HuH-7 (cell line): Measurements from ENCODE around the gene POR.

Experiments
- DNase-seq: peaks from one replicate; pipeline ENCODE4 v3.0.0; 2011; ENCODE audit warnings: low spot score

The POR gene

GRCh38 chr7:75916685-75917634 lies 2.0 kb downstream of the POR start:
- no peak for DNase-seq

DNA sequence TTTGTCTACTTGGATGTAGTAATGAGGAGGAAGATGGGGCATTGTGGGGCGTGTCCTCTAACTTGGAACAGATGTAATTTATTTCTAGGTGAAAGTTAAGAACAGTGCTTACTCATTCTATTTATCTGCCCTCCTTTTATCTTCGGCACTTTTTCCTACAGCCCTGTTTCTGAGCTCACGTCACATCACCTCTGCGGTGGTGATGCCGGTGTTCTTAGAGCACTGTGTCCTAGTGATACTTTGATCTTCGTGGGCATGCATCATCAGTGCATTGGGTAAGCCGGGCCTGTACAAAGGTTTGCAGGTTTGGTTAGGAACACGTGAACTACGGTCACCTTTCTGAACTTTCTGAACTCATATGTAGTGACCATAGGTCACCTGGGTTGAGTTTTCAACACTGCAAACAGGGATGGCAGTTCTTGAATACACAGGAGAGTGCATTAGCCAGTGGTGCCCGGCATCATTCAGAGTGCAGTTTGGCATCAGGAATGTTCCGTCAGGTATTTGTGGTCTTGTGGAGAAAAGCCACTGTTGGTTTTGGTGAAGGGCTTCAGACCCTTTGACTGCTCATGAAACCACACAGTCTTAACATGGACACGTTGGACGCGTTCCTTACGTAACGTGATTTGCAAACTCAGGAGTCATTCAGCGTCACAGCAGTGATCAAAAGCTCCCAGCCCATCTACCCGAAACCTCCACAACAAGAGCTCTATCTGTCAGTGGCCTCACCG lies 5.6 kb downstream of the POR start:
- no peak for DNase-seq

- no peak for DNase-seq
Observed at GRCh38 chr7:75921479-75921878, 6.5 kb downstream of the POR start.

GRCh38 chr7:75922966-75923603 lies 8.1 kb downstream of the POR start:
- no peak for DNase-seq

DNA sequence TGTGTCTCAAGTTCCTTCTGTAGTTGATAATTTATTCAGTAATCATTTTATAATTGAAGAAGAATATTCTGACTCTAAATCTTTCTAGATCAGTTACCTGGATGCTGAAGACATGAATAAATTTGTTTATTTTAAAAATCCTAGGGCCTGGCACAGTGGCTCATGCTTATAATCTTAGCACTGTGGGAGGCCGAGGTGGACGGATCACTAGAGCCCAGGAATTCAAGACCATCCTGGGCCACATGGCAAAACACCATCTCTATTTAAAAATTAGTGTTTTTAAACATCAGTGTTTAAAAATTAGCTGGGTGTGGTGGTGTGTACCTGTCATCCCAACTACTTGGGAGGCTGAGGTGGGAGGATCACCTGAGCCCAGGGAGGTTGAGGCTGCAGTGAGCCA lies 9.3 kb downstream of the POR start:
- DNase-seq = no peak

DNA sequence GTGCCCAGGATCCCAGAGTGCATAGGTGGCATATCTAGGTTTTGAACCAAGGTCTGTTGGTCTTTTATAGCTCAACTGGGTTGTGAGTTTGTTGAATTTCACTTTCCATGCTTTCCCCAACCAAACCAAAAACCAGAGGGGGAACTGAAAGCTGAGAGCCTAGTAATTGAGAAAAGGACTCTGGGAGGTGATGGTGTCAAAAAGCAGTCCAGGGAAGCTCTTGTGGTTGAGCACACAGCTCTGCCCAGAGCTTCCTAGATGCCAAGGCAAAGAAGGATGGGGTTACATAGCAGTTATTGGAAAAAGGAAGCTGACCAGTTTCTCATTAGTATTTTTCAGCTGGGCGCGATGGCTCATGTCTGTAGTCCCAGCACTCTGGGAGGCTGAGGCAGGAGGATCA lies 9.9 kb downstream of the POR start:
- DNase-seq = no peak

DNA sequence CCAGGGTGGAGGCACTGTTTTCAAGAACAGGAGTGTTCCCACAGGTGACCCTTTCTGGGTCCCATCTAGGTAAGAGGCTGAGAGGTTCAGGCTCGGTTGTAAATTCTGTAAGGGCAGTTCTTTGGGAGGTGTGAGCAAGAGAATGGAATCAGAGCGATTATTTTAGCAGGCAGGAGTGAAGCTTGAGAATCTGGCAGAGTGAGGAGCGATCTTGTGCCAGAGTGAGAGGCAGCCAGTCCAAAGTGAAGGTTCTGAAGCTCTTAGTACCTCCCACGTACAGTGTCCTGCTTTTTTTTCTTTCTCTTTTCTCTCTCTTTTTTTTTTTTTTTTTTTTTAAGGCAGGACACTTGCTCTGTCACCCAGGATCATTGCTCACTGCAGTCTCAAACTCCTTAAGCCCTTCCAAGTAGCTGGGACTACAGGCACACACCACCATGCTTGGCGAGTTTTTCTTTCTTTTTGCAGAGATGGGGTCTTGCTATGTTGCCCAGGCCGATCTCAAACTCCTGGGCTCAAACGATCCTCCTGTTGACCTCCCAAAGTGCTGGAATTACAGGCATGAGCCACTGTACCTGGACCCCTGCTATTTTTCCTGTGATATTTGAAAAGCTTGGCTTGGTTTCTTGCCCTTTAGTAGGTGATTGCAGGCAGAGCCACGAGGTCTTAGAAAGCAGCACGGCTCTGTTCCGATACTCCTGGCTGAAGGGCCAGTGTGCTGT lies 10.9 kb downstream of the POR start:
- DNase-seq = no peak

DNA sequence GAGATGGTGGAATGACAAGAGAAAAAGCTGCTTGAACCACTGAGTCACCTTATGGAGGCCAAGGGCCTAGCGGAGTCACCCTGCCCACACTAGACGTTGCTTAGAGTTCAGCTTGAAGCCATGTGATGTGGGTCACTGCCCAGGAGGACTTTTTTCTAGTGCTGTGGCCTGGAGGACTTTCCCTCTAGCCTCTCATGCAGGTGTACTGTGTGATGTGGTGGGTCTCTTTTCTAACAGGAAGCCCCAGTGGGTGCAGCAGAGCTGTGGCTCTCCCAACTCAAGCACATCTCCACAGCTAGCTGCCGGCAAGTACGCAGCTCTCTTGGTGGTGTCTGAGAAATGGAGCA lies 13.6 kb downstream of the POR start:
- DNase-seq = no peak

GRCh38 chr7:75931680-75932079 lies 16.7 kb downstream of the POR start:
- DNase-seq = no peak

GRCh38 chr7:75937958-75938786 lies 23.2 kb downstream of the POR start:
- no peak for DNase-seq

DNA sequence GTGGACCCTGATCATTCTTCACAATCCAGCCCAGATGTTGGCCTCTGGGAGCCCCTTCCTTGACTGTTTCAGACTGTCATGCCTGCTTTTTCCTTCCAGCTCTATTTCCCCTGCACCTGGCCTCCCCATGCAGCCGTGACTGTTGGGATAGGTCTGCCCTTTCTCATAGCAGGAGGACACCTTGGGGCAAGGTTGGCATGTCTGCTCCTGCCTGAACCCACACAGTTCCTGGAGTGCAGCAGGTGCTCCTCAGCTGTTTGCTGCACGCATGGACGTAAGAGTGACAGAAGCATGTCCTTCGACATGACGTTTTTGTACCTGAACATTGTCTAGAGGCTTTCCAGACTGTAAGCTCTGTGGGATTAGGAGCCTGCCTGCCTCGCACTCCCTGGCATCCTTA lies 24.0 kb downstream of the POR start:
- DNase-seq = no peak

DNA sequence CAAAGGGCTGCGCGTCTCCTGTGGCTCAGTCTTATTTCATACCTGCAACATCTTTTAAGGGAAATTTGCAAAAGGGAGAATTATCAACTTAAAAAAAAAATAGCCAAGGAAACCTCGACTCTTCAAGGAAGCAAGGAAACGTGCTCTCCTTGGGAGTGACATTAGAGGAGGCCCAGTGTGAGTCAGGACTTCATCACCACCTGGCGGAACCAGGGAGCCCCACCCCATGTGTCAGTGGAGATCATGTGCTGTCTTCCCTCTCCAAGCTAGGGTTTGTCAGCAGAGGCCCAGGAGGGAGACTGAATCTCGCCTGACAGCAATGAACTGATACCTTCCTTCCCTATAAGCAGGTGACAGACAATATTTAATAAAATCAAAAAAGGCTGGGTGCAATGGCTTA lies 28.9 kb downstream of the POR start:
- no peak for DNase-seq

DNA sequence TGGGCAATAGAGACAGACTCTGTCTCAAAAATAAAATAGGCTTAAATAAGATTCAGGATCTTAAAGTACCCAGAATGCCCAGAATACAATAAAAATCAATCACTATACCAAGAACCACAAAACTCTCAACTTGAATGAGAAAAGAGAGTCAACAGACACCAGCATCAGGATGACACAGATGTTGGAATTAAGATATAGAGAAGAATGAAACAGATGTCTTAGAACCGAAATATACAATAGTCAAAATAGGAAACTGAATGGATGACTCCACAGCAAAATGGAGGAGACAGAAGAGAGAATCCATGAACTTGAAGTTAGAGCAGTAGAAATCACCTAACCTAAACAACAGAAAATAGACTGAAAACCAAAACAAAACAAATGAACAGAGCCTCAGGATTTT lies 29.6 kb downstream of the POR start:
- no peak for DNase-seq

DNA sequence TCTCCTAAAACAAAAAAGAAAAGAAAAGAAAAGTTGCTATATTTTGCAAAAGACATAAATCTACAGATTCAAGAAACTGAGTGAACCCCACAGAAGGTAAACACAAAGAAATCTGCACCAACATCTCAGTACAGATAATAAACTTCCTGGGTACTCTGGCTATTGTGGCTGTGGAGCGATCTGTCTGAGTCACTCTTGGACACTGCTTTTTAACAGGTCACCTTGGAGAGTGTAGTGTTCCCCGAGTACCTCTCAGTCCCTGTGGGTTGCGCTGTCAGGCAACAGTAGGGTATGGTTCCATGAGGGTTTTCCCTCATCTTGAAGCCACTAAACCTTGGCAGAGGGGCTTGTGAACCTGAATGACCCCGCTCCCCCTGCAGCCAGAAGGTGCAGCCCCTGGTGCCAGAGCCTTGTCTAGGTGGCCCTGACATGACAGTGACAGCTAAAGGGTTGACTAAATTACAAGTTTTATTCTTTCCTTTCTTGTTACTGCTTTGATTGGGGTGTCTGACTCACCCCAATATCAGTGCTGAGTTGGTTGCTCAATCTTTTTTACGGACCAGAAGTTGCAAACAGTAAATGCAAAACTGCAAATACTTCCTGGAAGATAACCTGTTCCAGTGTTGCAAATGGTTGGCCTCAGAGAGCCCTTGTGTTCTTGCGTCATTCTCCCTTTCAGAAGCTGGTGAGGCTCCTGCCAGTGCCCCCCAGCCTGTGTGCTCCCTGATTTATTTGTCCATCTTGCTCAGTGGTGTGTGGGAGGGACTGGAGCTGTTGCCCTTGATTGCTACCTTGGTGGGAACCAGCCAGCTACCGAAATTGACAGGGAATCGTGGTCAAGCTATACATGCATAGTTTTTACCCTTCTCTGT lies 30.6 kb downstream of the POR start:
- DNase-seq = peak; percentile 36

- no peak for DNase-seq
Observed at GRCh38 chr7:75946207-75946855, 31.4 kb downstream of the POR start.

- no peak for DNase-seq
Observed at GRCh38 chr7:75948179-75948578, 33.2 kb downstream of the POR start.

- DNase-seq = no peak
Observed at GRCh38 chr7:75950111-75950681, 35.2 kb downstream of the POR start.

- peak; percentile 41 for DNase-seq
Observed at GRCh38 chr7:75951506-75951905, 36.6 kb downstream of the POR start.

- DNase-seq = no peak
Observed at GRCh38 chr7:75953431-75953830, 38.5 kb downstream of the POR start.

DNA sequence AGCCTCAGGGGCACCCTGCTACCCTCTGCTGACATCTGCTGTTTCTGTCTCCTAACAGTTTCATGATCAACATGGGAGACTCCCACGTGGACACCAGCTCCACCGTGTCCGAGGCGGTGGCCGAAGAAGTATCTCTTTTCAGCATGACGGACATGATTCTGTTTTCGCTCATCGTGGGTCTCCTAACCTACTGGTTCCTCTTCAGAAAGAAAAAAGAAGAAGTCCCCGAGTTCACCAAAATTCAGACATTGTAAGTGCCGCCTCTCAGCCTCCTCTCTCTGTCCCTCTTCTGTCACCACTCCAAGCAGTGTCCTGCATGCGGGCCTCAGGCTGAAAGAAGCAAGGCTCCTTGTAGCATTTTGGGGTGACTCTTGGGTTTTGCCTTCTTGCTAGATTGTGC lies 39.0 kb downstream of the POR start:
- DNase-seq = no peak
